ENCODE data around the gene RABGGTA. TPM values are rescaled to one million over a fixed set of nuclear protein-coding genes. Genes with fewer than 3 reads are reported as not detected.
A peak's percentile ranks its signal among the peaks of the same experiment; 100 is the strongest.

RABGGTA gene
- total and polyA plus RNA-seq, 2 donors (not counting 1 experiment from before 2014, with no cell fraction given), result 70.1 to 159 TPM

GRCh38 chr14:24297190-24297964, 26.0 kb upstream of the RABGGTA start:
- no peak overlapping the region for H3K9ac ChIP-seq (ENCODE audit: low read length)
- ATAC-seq (ENCODE audit: low read depth) (no peak), DNase-seq (no peak)
- no peaks in the 10 kb centered on the region for H3K27me3 ChIP-seq (replicated peaks in 1 of 4; ENCODE audit: control extremely low read depth in 1 of 4, control insufficient read depth in 3 of 4, insufficient read depth in 4 of 4, low read length in 3 of 4)
- WGBS (ENCODE audit: insufficient coverage), result 50% methylated on average over 5 of the region's 5 CpGs
- no peaks in the 10 kb centered on the region for H3K27me3 Mint-ChIP-seq
- H3K27ac ChIP-seq (ENCODE audit: low read length in 2 of 2), result peak overlapping the region in 1 of 2 donors; percentile 76
- no peaks in the 10 kb centered on the region for H3K9me3 ChIP-seq (ENCODE audit: control extremely low read depth in 1 of 3, control insufficient read depth in 2 of 3, insufficient read depth in 1 of 3, low read length in 2 of 3)
- H3K4me1 ChIP-seq (ENCODE audit: control insufficient read depth in 2 of 2, insufficient read depth in 2 of 2, low read length in 2 of 2), result peaks cover 30 to 41% of the 10 kb centered on the region in 2 donors
- no peaks in the 10 kb centered on the region for H3K9me3 Mint-ChIP-seq (ENCODE audit: insufficient read depth)
- peaks cover 48% of the 10 kb centered on the region for H3K4me1 Mint-ChIP-seq
- ChIA-PET CTCF (interaction anchor here (0.6 to 10.9 kb wide), 30 partner anchors 8 to 971 kb away, joined by 3 to 254 read pairs (median 7); partner anchors contain the start of genes CHMP4A, CIDEB, DCAF11 and IPO4), POLR2A (interaction anchor here (1.1 to 4.1 kb wide), 5 partner anchors 8 to 55 kb away, joined by 3 to 47 read pairs (median 5); partner anchors contain the start of genes LTB4R, LTB4R2, RABGGTA and TINF2)
- no peak overlapping the region for H2AFZ ChIP-seq (ENCODE audit: insufficient read depth, low read depth, low read length, poor library complexity, severe bottlenecking)
- peaks cover 4 to 38% of the 10 kb centered on the region in 2 experiments for H3K36me3 ChIP-seq (replicated peaks in 1 of 2; ENCODE audit: control extremely low read depth in 1 of 2, control insufficient read depth in 1 of 2, extremely low read depth in 1 of 2, insufficient read depth in 2 of 2, low read length in 1 of 2)
- H3K4me3 Mint-ChIP-seq, result peak overlapping the region; percentile 20
- peaks cover 47% of the 10 kb centered on the region for H3K79me2 ChIP-seq (ENCODE audit: control insufficient read depth, insufficient read depth, low read length)
- peak overlapping the region; percentile 17 for H3K4me2 ChIP-seq (replicated peaks; ENCODE audit: low read depth, low read length, poor library complexity, severe bottlenecking)
- H4K20me1 ChIP-seq (ENCODE audit: control insufficient read depth, insufficient read depth, low read length, poor library complexity, severe bottlenecking), result peaks cover 6% of the 10 kb centered on the region
- no peak overlapping the region for H3K4me3 ChIP-seq (ENCODE audit: control extremely low read depth in 1 of 5, extremely low read depth in 1 of 5, insufficient read depth in 1 of 5, low read depth in 2 of 5, low read length in 4 of 5)
- peak overlapping the region; percentile 85 for H3K27ac Mint-ChIP-seq
- intact Hi-C loops (cut with micrococcal nuclease), result loop anchor here (1.0 to 5.0 kb wide), 5 partner anchors 18 to 183 kb away; partner anchors contain the start of genes DCAF11, MDP1, NRL and TM9SF1
- TF ChIP-seq EZH2 (IDR thresholded peaks at IDR 0.05; ENCODE audit: borderline replicate concordance, insufficient read depth, low read depth, low read length, poor library complexity, severe bottlenecking) (no peak), CTCF (IDR thresholded peaks at IDR 0.05) (peak; percentile 30)
